ENCODE results near the gene GPR141. TPM values are rescaled to one million over a fixed set of nuclear protein-coding genes. Genes with fewer than 3 reads are reported as not detected.

GPR141 gene
- total RNA-seq, 4 donors from 2014 or later, result 0.80 to 2.5 TPM; not detected in 2

- intact Hi-C loops (cut with DNase I), result no loop called here
- Histone ChIP-seq H3K4me3 (no peak overlapping the region), H3K4me1 (no peaks in the 10 kb centered on the region), H3K27ac (replicated peaks in 1 of 4) (no peak overlapping the region), H3K36me3 (no peaks in the 10 kb centered on the region), H3K9me3 (no peaks in the 10 kb centered on the region), H3K27me3 (no peaks in the 10 kb centered on the region)
- no peak for TF ChIP-seq EP300 (IDR thresholded peaks at IDR 0.05)
- TF ChIP-seq CTCF (IDR thresholded peaks at IDR 0.05), result no peak
- no peak for TF ChIP-seq POLR2AphosphoS5 (IDR thresholded peaks at IDR 0.05)
- TF ChIP-seq POLR2A (IDR thresholded peaks at IDR 0.05; ENCODE audit: low read depth), result no peak
- no peak for DNase-seq (ENCODE audit: extremely low spot score)
- WGBS, result 94% methylated on average over 7 of the region's 7 CpGs
Measured at GRCh38 chr7:37740398-37740797, 56.8 kb downstream of the GPR141 start.

GRCh38 chr7:37741776-37742175, 58.2 kb downstream of the GPR141 start:
- intact Hi-C loops (cut with DNase I), result no loop called here
- H3K4me1 ChIP-seq, result no peaks in the 10 kb centered on the region
- 54% methylated on average over 2 of the region's 2 CpGs for WGBS

GRCh38 chr7:37751096-37751495, 67.5 kb downstream of the GPR141 start:
- DNase-seq (ENCODE audit: extremely low spot score), result no peak
- no peak overlapping the region for H3K4me3 ChIP-seq
- no peaks in the 10 kb centered on the region for H3K4me1 ChIP-seq
- WGBS, result 47% methylated on average over 1 of the region's 1 CpG
- H3K27ac ChIP-seq (replicated peaks in 1 of 4), result no peak overlapping the region
- intact Hi-C loops (cut with DNase I), result no loop called here
- H3K36me3 ChIP-seq, result no peaks in the 10 kb centered on the region
- no peaks in the 10 kb centered on the region for H3K27me3 ChIP-seq
- no peaks in the 10 kb centered on the region for H3K9me3 ChIP-seq
- TF ChIP-seq CTCF (IDR thresholded peaks at IDR 0.05) (no peak), POLR2AphosphoS5 (IDR thresholded peaks at IDR 0.05) (no peak), EP300 (IDR thresholded peaks at IDR 0.05) (no peak), POLR2A (IDR thresholded peaks at IDR 0.05; ENCODE audit: low read depth) (no peak)

More at GRCh38 chr7:37741776-37742175, 58.2 kb downstream of the GPR141 start:
- Histone ChIP-seq H3K36me3 (no peaks in the 10 kb centered on the region), H3K27me3 (no peaks in the 10 kb centered on the region), H3K27ac (replicated peaks in 1 of 4) (no peak overlapping the region), H3K9me3 (no peaks in the 10 kb centered on the region), H3K4me3 (no peak overlapping the region)
- no peak for TF ChIP-seq POLR2A (IDR thresholded peaks at IDR 0.05; ENCODE audit: low read depth)
- no peak for TF ChIP-seq CTCF (IDR thresholded peaks at IDR 0.05)
- TF ChIP-seq EP300 (IDR thresholded peaks at IDR 0.05), result no peak
- TF ChIP-seq POLR2AphosphoS5 (IDR thresholded peaks at IDR 0.05), result no peak
- no peak for DNase-seq (ENCODE audit: extremely low spot score)

GRCh38 chr7:37753398-37754050, 70.0 kb downstream of the GPR141 start:
- Histone ChIP-seq H3K4me3 (no peak overlapping the region), H3K36me3 (no peaks in the 10 kb centered on the region), H3K4me1 (no peaks in the 10 kb centered on the region), H3K9me3 (no peaks in the 10 kb centered on the region), H3K27ac (replicated peaks in 1 of 4) (no peak overlapping the region), H3K27me3 (no peaks in the 10 kb centered on the region)
- intact Hi-C loops (cut with DNase I), result no loop called here
- DNase-seq (ENCODE audit: extremely low spot score), result no peak
- WGBS, result 55% methylated on average over 1 of the region's 1 CpG
- no peak for TF ChIP-seq EP300 (IDR thresholded peaks at IDR 0.05)
- no peak for TF ChIP-seq CTCF (IDR thresholded peaks at IDR 0.05)
- TF ChIP-seq POLR2A (IDR thresholded peaks at IDR 0.05; ENCODE audit: low read depth), result no peak
- TF ChIP-seq POLR2AphosphoS5 (IDR thresholded peaks at IDR 0.05), result no peak
